ENCODE results near the gene ZNF14.
"Not testable (repeated sequence)": the region's sequence is repeated elsewhere in the genome, so short reads cannot be mapped to it uniquely, and the experiment has no call there.

ZNF14 gene

GRCh38 chr19:19746286-19747213 lies 13.6 kb upstream of the ZNF14 start:
- no peak for DNase-seq (ENCODE audit: low spot score)

- no peak for DNase-seq (ENCODE audit: low spot score)
These were observed 12.8 kb upstream of the ZNF14 start for GRCh38 chr19:19745496-19746285.

GRCh38 chr19:19744641-19745040 lies 11.7 kb upstream of the ZNF14 start:
- DNase-seq (ENCODE audit: low spot score) = no peak

GRCh38 chr19:19743921-19744320 lies 11.0 kb upstream of the ZNF14 start:
- DNase-seq (ENCODE audit: low spot score) = not testable (repeated sequence)

- DNase-seq (ENCODE audit: low spot score) = no peak
These were observed 10.3 kb upstream of the ZNF14 start for GRCh38 chr19:19743176-19743575.

- no peak for DNase-seq (ENCODE audit: low spot score)
These were observed 9.9 kb upstream of the ZNF14 start for GRCh38 chr19:19742773-19743172.

- no peak for DNase-seq (ENCODE audit: low spot score)
These were observed 8.3 kb upstream of the ZNF14 start for GRCh38 chr19:19741184-19741583.

GRCh38 chr19:19740755-19741154 lies 7.8 kb upstream of the ZNF14 start:
- no peak for DNase-seq (ENCODE audit: low spot score)

GRCh38 chr19:19738564-19738963 lies 5.7 kb upstream of the ZNF14 start:
- DNase-seq (ENCODE audit: low spot score) = no peak

- no peak for DNase-seq (ENCODE audit: low spot score)
These were observed 4.8 kb upstream of the ZNF14 start for GRCh38 chr19:19737559-19738332.

- no peak for DNase-seq (ENCODE audit: low spot score)
These were observed 11.0 kb downstream of the ZNF14 start for GRCh38 chr19:19721896-19722295.

- no peak for DNase-seq (ENCODE audit: low spot score)
These were observed 13.1 kb downstream of the ZNF14 start for GRCh38 chr19:19719798-19720197.

- DNase-seq (ENCODE audit: low spot score) = no peak
These were observed 20.7 kb downstream of the ZNF14 start for GRCh38 chr19:19711934-19712828.

GRCh38 chr19:19711306-19711933 lies 21.5 kb downstream of the ZNF14 start:
- no peak for DNase-seq (ENCODE audit: low spot score)

- DNase-seq (ENCODE audit: low spot score) = no peak
These were observed 22.4 kb downstream of the ZNF14 start for GRCh38 chr19:19710506-19710905.

GRCh38 chr19:19704836-19705235 lies 28.1 kb downstream of the ZNF14 start:
- DNase-seq (ENCODE audit: low spot score) = no peak

GRCh38 chr19:19700493-19700892 lies 32.4 kb downstream of the ZNF14 start:
- not testable (repeated sequence) for DNase-seq (ENCODE audit: low spot score)

- DNase-seq (ENCODE audit: low spot score) = no peak
These were observed 35.3 kb downstream of the ZNF14 start for GRCh38 chr19:19697589-19697988.

GRCh38 chr19:19696386-19696785 lies 36.5 kb downstream of the ZNF14 start:
- no peak for DNase-seq (ENCODE audit: low spot score)

GRCh38 chr19:19691683-19692082 lies 41.2 kb downstream of the ZNF14 start:
- DNase-seq (ENCODE audit: low spot score) = no peak

GRCh38 chr19:19689023-19689422 lies 43.9 kb downstream of the ZNF14 start:
- not testable (repeated sequence) for DNase-seq (ENCODE audit: low spot score)

All from HuH-7 (cell line).